Uterus (tissue), 4 donors: Measurements from ENCODE around the gene TBX6. TPM values are rescaled to one million over a fixed set of nuclear protein-coding genes. Genes with fewer than 3 reads are reported as not detected.
A peak's percentile ranks its signal among the peaks of the same experiment; 100 is the strongest.

Experiments used
- DNase-seq, 2 donors: peaks; one replicate each; pipeline ENCODE4 v3.0.0-alpha.2; 2019 to 2020
- H3K27ac ChIP-seq, 2 donors: fragments of 200-600 bp; sonication (generic); 1 replicate in 1 of 2; 2 replicates in 1 of 2; pipeline ENCODE4 v1.5.1; 2016 to 2018
- H3K27me3 ChIP-seq, 2 donors: fragments of 200-600 bp; sonication (generic); one replicate each; pipeline ENCODE4 v1.5.1; 2018 to 2019; ENCODE audit warnings: control low read depth in 1 of 2
- H3K36me3 ChIP-seq, 2 donors: fragments of 200-600 bp; sonication (generic); one replicate each; pipeline ENCODE4 v1.5.1; 2019; ENCODE audit warnings: control low read depth in 1 of 2
- H3K4me1 ChIP-seq, 2 donors: fragments of 200-600 bp; sonication (generic); one replicate each; pipeline ENCODE4 v1.5.1; 2018 to 2019; ENCODE audit warnings: control low read depth in 1 of 2
- H3K4me3 ChIP-seq, 2 donors: fragments of 200-600 bp; sonication (generic); 1 replicate in 1 of 2; 2 replicates in 1 of 2; pipeline ENCODE4 v1.5.1; 2018 to 2019; ENCODE audit warnings: mild to moderate bottlenecking in 1 of 2
- H3K9me3 ChIP-seq, 2 donors: fragments of 200-600 bp; sonication (generic); one replicate each; pipeline ENCODE4 v1.5.1; 2019; ENCODE audit warnings: control low read depth in 1 of 2
- POLR2A ChIP-seq, 2 donors: fragments of 450-650 bp; IDR thresholded peaks; one replicate each; pipeline ENCODE4 v1.6.1; 2016; ENCODE audit warnings: antibody characterized with exemption in 2 of 2, mild to moderate bottlenecking in 1 of 2, moderate library complexity in 1 of 2
- intact Hi-C: fragments of 100-400 bp; cut with DNase I; formaldehyde crosslinking; loops from one replicate; pipeline ENCODE4 v1.15.1; 2023; ENCODE audit warnings: low total_unique reads
- total RNA-seq, 4 donors: library from RNA; depleted of rRNA in 3 of 4; stranded (reverse); fragments of >200 nt in 3 of 4; gene quantifications; one replicate each; pipeline versions ENCODE4 v1.1.0 to v1.2.4, GENCODE V29; 2014 to 2023
- TF ChIP-seq, protein P1 (sequence below), 4 experiments: fragments of 200-600 bp in 2 of 4; fragments of 450-650 bp in 2 of 4; sonication (generic) in 2 of 4; IDR thresholded peaks; one replicate each; pipeline ENCODE4 v1.5.1; 2016 to 2019; ENCODE audit warnings: antibody characterized with exemption in 4 of 4, mild to moderate bottlenecking in 2 of 4, moderate library complexity in 1 of 4
- donor health status: DM: yes; HTN: yes; CAD: no.

Gene TBX6
- total RNA-seq, 4 donors from 2014 or later: 0.21 to 1.3 TPM; not detected in 2

DNA sequence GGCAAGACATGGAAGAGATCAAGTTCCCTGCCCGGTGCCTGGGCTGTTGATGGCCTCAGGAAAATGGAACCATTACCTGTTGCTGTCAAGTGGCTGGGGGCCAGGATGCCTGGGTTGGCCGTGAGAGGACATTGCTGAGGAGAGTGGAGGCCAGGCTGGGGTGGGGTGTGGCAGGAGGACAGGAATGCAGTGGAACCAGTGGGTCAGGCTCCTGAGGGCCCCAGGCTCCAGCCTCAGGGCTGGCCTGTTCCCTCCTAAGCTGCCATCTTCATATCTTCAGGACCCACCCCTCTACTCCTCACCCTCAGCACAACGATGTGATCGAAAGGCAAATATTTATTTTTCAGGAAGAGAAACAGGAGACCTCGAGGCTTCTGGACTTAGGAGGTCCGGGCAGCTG is 12.8 kb upstream of the TBX6 start:
- Histone ChIP-seq H3K27me3 (no peaks in the 10 kb centered on the region), H3K4me1 (no peaks in the 10 kb centered on the region), H3K36me3 (no peaks in the 10 kb centered on the region), H3K27ac (no peak overlapping the region), H3K9me3 (no peaks in the 10 kb centered on the region), H3K4me3 (no peak overlapping the region)
- no peak for DNase-seq
- no peak for TF ChIP-seq POLR2A (IDR thresholded peaks at IDR 0.05)
- TF ChIP-seq, protein P1, sequence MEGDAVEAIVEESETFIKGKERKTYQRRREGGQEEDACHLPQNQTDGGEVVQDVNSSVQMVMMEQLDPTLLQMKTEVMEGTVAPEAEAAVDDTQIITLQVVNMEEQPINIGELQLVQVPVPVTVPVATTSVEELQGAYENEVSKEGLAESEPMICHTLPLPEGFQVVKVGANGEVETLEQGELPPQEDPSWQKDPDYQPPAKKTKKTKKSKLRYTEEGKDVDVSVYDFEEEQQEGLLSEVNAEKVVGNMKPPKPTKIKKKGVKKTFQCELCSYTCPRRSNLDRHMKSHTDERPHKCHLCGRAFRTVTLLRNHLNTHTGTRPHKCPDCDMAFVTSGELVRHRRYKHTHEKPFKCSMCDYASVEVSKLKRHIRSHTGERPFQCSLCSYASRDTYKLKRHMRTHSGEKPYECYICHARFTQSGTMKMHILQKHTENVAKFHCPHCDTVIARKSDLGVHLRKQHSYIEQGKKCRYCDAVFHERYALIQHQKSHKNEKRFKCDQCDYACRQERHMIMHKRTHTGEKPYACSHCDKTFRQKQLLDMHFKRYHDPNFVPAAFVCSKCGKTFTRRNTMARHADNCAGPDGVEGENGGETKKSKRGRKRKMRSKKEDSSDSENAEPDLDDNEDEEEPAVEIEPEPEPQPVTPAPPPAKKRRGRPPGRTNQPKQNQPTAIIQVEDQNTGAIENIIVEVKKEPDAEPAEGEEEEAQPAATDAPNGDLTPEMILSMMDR (IDR thresholded peaks at IDR 0.05): no peak
- intact Hi-C loops: no loop called here

DNA sequence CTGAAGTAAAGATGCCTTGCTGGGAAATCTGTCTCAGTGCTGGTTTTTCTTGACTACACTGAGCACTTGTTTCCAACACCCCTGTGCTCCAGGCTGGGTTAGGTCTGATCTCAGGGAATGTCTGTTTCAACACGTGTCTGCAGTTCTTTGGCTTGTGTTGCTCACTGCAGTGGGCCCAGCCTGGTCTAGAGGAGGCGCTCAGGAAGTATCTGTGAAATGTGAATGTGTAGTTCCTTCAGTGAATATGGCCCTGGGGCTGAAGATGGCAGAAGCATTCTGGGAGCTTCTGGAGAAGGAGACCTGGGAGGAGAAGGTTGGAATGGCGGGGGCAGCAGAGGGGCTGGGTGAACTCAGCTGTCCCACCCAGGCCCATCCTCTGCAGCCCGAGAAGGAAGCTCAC is 12.4 kb upstream of the TBX6 start:
- Histone ChIP-seq H3K4me1 (no peaks in the 10 kb centered on the region), H3K4me3 (no peak overlapping the region), H3K27ac (no peak overlapping the region), H3K9me3 (no peaks in the 10 kb centered on the region), H3K27me3 (no peaks in the 10 kb centered on the region), H3K36me3 (no peaks in the 10 kb centered on the region)
- TF ChIP-seq, protein P1 (IDR thresholded peaks at IDR 0.05): no peak
- no peak for TF ChIP-seq POLR2A (IDR thresholded peaks at IDR 0.05)
- intact Hi-C loops: no loop called here
- DNase-seq: no peak

- H3K9me3 ChIP-seq: no peaks in the 10 kb centered on the region
- peaks cover 0 to 19% of the 10 kb centered on the region in 2 donors for H3K4me1 ChIP-seq
- no peaks in the 10 kb centered on the region for H3K36me3 ChIP-seq
- intact Hi-C loops: no loop called here
- no peak for DNase-seq
- TF ChIP-seq, protein P1 (IDR thresholded peaks at IDR 0.05): no peak
- TF ChIP-seq POLR2A (IDR thresholded peaks at IDR 0.05): no peak
- H3K4me3 ChIP-seq: no peak overlapping the region
- H3K27me3 ChIP-seq: no peaks in the 10 kb centered on the region
- peak overlapping the region; percentile 95 to 99 for H3K27ac ChIP-seq
Measured at GRCh38 chr16:30096862-30097563, 5.3 kb upstream of the TBX6 start.

GRCh38 chr16:30096105-30096861 is 4.6 kb upstream of the TBX6 start, which contains the start of gene YPEL3:
Gene YPEL3, minus strand, starts transcription at chr16:30096213. Its CDS starts 731 bp downstream, at chr16:30095482.
- intact Hi-C loops: no loop called here
- Histone ChIP-seq H3K9me3 (no peaks in the 10 kb centered on the region), H3K4me3 (peak within 1 kb of the TSS; percentile 80 to 82), H3K27me3 (no peaks in the 10 kb centered on the region), H3K27ac (peak within 1 kb of the TSS; percentile 95 to 99), H3K36me3 (no peaks in the 10 kb centered on the region), H3K4me1 (peaks cover 0 to 21% of the 10 kb centered on the region in 2 donors)
- DNase-seq: peak; percentile 92 to 93
- TF ChIP-seq POLR2A (IDR thresholded peaks at IDR 0.05): peak; percentile 81 to 97
- TF ChIP-seq, protein P1 (IDR thresholded peaks at IDR 0.05): no peak
